Measurements from ENCODE around the gene ATP6V1C2. TPM values are rescaled to one million over a fixed set of nuclear protein-coding genes. Genes with fewer than 3 reads are reported as not detected.
A peak's percentile ranks its signal among the peaks of the same experiment; 100 is the strongest.

Gene ATP6V1C2
- total and polyA plus RNA-seq, 2 donors (not counting 3 experiments of a cell fraction or from before 2014, with no cell fraction given) = 0.03 to 0.13 TPM

- intact Hi-C loops (cut with micrococcal nuclease) (loop anchor here (1.0 kb wide), 1 partner anchor 27 kb away; no protein-coding TSS in a partner anchor), dilution Hi-C loops (cut with MboI; ENCODE audit: extremely low pct_ligation_motif_present, low sequenced_read_pairs) (no loop called here)
- Histone ChIP-seq H3K4me2 (ENCODE audit: insufficient read depth, low read length) (peak overlapping the region; percentile 85), H3K9ac (replicated peaks; ENCODE audit: extremely low read depth, insufficient read depth, low read length) (peak overlapping the region; percentile 51), H2AFZ (ENCODE audit: low read depth, low read length) (peak overlapping the region; percentile 73), H3K4me3 (replicated peaks in 1 of 3; ENCODE audit: insufficient read depth in 1 of 3, low read depth in 1 of 3, low read length in 3 of 3) (no peak overlapping the region), H3K27me3 (ENCODE audit: control insufficient read depth in 2 of 2, insufficient read depth in 2 of 2, low read length in 2 of 2) (peaks cover 15 to 23% of the 10 kb centered on the region in 2 experiments), H4K20me1 (replicated peaks; ENCODE audit: control insufficient read depth, extremely low read depth, insufficient read depth, low read length) (no peaks in the 10 kb centered on the region), H3K9me3 (replicated peaks; ENCODE audit: control insufficient read depth, insufficient read depth, low read length) (no peaks in the 10 kb centered on the region), H3K27ac (ENCODE audit: insufficient read depth, low read depth, low read length) (peak overlapping the region; percentile 67), H3K79me2 (ENCODE audit: control insufficient read depth, insufficient read depth, low read length) (no peaks in the 10 kb centered on the region), H3K4me1 (ENCODE audit: control insufficient read depth, extremely low read depth, insufficient read depth, low read length) (peaks cover 27% of the 10 kb centered on the region), H3K36me3 (ENCODE audit: control insufficient read depth in 2 of 2, extremely low read depth in 1 of 2, insufficient read depth in 2 of 2, low read length in 2 of 2) (no peaks in the 10 kb centered on the region), H3K9me1 (replicated peaks; ENCODE audit: control insufficient read depth, extremely low read depth, insufficient read depth, low read length) (no peaks in the 10 kb centered on the region)
- DNase-seq (ENCODE audit: low read depth, low spot score) (peak; percentile 87), FAIRE-seq (peak; percentile 91)
- ChIA-PET POLR2A (no interaction called here), CTCF (interaction anchor here (0.7 to 1.6 kb wide), 4 partner anchors 8 to 71 kb away, joined by 3 to 4 read pairs (median 4); no protein-coding TSS in a partner anchor)
- BruUV-seq (replicated peaks) = no TSS peak
- TF ChIP-seq MAX (IDR thresholded peaks at IDR 0.05; ENCODE audit: insufficient read depth, insufficient read length) (no peak), FOS (IDR thresholded peaks at IDR 0.05; ENCODE audit: borderline replicate concordance, insufficient read depth, low read length) (peak; percentile 84), JUN (IDR thresholded peaks at IDR 0.05; ENCODE audit: borderline replicate concordance, insufficient read depth, insufficient read length, low read depth) (peak; percentile 87), GATA2 (IDR thresholded peaks at IDR 0.05; ENCODE audit: insufficient read depth, insufficient read length, low read depth, low read length) (no peak), POLR2A (IDR thresholded peaks at IDR 0.05; ENCODE audit: low read depth, low read length) (no peak), POLR2AphosphoS5 (IDR thresholded peaks at IDR 0.05; ENCODE audit: insufficient read depth, low read depth, low read length) (peak; percentile 51), EZH2 (IDR thresholded peaks at IDR 0.05; ENCODE audit: borderline replicate concordance, low read depth, low read length, severe bottlenecking) (no peak), MYC (IDR thresholded peaks at IDR 0.05; ENCODE audit: low read depth, low read length) (no peak), CTCF (IDR thresholded peaks at IDR 0.05; ENCODE audit: extremely low read depth in 1 of 2, insufficient read depth in 1 of 2, low read depth in 1 of 2, low read length in 2 of 2) (no peak)
Measured at GRCh38 chr2:10717628-10718027, 3.8 kb upstream of the ATP6V1C2 start.

Measured in endothelial cell of umbilical vein (primary cell).